Left ventricle myocardium inferior (tissue), 1 donor: ENCODE results near the gene JPH3. TPM values are rescaled to one million over a fixed set of nuclear protein-coding genes. Genes with fewer than 3 reads are reported as not detected.

Source experiments
- DNase-seq: peaks from one replicate; pipeline ENCODE4 v3.0.0-alpha.2; 2020
- H3K27ac ChIP-seq: fragments of 200-600 bp; replicated peaks from 2 replicates; pipeline ENCODE4 v1.8.0; 2021
- H3K27me3 ChIP-seq: fragments of 200-600 bp; 2 replicates; pipeline ENCODE4 v1.8.0; 2021; ENCODE audit warnings: low read depth
- H3K36me3 ChIP-seq: fragments of 200-600 bp; 2 replicates; pipeline ENCODE4 v1.8.0; 2021
- H3K4me1 ChIP-seq: fragments of 200-600 bp; 2 replicates; pipeline ENCODE4 v1.8.0; 2021
- H3K4me3 ChIP-seq: fragments of 200-600 bp; 2 replicates; pipeline ENCODE4 v1.8.0; 2021; ENCODE audit warnings: mild to moderate bottlenecking, moderate library complexity
- H3K9me3 ChIP-seq: fragments of 200-600 bp; replicated peaks from 2 replicates; pipeline ENCODE4 v1.8.0; 2021
- intact Hi-C: fragments of 100-400 bp; cut with micrococcal nuclease; formaldehyde crosslinking; loops from one replicate; pipeline ENCODE4 v1.11.0; 2022
- total RNA-seq: library from RNA; stranded (reverse); fragmentation: NEBNext Ultra II Directional; extraction: Animal tissue kit (Norgen Biotek cat#: 25700); gene quantifications from one replicate; pipeline ENCODE4 v1.2.1, GENCODE V29; 2021
- TF ChIP-seq, protein P1 (sequence below): fragments of 200-600 bp; IDR thresholded peaks from 2 replicates; pipeline ENCODE4 v1.8.0; 2021; ENCODE audit warnings: antibody characterized with exemption, mild to moderate bottlenecking, borderline replicate concordance
- donor health status: DM: no; HTN: yes; CAD: no; lungs with severe emphysema.

The JPH3 gene
- total RNA-seq, 1 donor from 2014 or later: 0.14 TPM

DNA sequence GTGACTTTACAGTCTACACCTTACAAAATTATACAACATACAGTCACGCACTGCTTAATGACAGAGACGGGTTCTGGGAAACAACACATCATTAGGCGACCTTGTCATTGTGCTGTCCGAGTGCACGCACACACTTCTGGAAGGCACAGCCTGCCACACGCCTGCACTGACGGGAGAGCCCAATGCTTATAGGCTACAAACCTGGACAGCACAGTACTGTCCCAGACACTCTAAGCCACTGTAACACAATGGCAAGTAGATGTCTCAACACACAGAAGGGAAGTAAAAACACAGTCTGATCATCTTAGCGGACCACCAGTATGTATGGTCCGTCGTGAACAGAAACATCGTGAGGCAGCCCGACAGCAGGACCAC lies 133.7 kb downstream of the JPH3 start:
- Histone ChIP-seq H3K27me3 (no peaks in the 10 kb centered on the region), H3K4me1 (peaks cover 10% of the 10 kb centered on the region), H3K36me3 (peaks cover 10% of the 10 kb centered on the region), H3K4me3 (no peak overlapping the region), H3K9me3 (no peaks in the 10 kb centered on the region), H3K27ac (no peak overlapping the region)
- intact Hi-C loops: no loop called here
- DNase-seq: no peak
- TF ChIP-seq, protein P1, sequence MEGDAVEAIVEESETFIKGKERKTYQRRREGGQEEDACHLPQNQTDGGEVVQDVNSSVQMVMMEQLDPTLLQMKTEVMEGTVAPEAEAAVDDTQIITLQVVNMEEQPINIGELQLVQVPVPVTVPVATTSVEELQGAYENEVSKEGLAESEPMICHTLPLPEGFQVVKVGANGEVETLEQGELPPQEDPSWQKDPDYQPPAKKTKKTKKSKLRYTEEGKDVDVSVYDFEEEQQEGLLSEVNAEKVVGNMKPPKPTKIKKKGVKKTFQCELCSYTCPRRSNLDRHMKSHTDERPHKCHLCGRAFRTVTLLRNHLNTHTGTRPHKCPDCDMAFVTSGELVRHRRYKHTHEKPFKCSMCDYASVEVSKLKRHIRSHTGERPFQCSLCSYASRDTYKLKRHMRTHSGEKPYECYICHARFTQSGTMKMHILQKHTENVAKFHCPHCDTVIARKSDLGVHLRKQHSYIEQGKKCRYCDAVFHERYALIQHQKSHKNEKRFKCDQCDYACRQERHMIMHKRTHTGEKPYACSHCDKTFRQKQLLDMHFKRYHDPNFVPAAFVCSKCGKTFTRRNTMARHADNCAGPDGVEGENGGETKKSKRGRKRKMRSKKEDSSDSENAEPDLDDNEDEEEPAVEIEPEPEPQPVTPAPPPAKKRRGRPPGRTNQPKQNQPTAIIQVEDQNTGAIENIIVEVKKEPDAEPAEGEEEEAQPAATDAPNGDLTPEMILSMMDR: no peak

DNA sequence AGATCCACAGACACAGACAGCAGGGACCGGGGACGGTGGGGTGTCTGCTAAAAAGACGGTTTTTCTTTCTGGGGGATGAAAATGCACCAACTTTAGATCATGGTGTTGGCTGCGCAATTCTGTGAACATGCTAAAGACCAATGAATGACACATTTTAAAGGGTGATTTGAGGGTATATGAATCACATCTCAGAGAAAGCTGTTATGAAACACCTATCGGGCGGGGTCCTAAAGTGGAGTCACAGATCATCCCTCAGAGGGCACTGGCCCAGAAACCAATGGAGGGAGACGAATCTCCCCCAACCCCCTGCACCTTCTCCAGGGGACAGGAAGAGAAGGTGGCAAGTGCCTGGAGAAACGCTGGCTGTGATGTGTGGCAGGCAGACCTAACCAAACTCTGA lies 137.5 kb downstream of the JPH3 start:
- no peak for DNase-seq
- TF ChIP-seq, protein P1: no peak
- Histone ChIP-seq H3K9me3 (no peaks in the 10 kb centered on the region), H3K4me3 (no peak overlapping the region), H3K36me3 (peaks cover 18% of the 10 kb centered on the region), H3K4me1 (peaks cover 10% of the 10 kb centered on the region), H3K27me3 (no peaks in the 10 kb centered on the region), H3K27ac (no peak overlapping the region)
- intact Hi-C loops: no loop called here

DNA sequence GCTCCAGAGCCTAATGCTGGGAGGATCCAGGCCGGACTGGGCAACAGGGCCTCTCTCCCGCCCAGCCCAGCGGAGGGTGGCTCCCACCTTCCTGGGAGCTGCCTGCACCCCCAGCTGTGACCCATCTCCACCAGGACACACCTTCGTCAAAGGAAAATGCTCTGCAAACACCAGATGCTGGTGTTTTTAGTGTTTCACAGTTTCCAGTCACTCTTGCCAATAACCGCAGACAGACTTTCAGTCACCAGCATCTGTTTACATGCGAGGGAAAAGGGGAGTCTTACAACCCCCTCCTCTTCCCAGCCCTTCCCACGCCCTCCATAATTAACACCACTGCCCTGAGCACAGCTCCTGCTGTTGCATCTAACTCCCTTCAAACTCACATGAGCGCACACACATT lies 138.1 kb downstream of the JPH3 start:
- peaks cover 24% of the 10 kb centered on the region for H3K36me3 ChIP-seq
- H3K4me3 ChIP-seq: no peak overlapping the region
- H3K9me3 ChIP-seq: no peaks in the 10 kb centered on the region
- intact Hi-C loops: no loop called here
- peaks cover 10% of the 10 kb centered on the region for H3K4me1 ChIP-seq
- no peak overlapping the region for H3K27ac ChIP-seq
- no peak for DNase-seq
- TF ChIP-seq, protein P1: no peak
- no peaks in the 10 kb centered on the region for H3K27me3 ChIP-seq

DNA sequence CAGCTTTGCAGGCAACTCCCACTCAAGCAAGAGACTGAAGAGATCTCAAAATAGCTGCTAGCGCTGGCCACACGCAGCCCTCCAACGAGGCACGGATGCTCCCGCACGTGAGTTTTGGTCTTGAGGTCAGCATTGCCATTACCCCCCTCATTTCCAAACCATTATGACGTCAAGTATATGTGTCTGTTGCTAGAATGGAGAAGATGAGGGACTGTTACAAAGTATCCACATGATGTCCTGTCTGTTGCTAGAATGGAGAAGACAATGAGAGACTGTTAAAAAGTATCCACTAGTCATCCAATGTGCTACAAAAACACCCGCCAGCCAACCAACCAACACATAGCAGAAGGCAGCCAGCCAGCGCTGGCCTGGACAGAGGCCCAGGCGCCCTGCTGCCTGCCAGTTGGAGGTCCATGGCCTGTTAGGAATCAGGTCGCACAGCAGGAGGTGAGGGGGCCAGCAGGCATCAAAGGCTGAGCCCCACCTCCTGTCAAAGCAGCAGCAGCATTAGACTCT lies 138.7 kb downstream of the JPH3 start:
- Histone ChIP-seq H3K36me3 (peaks cover 30% of the 10 kb centered on the region), H3K9me3 (no peaks in the 10 kb centered on the region), H3K4me1 (peaks cover 10% of the 10 kb centered on the region), H3K27ac (no peak overlapping the region), H3K27me3 (no peaks in the 10 kb centered on the region), H3K4me3 (no peak overlapping the region)
- TF ChIP-seq, protein P1: no peak
- intact Hi-C loops: no loop called here
- peak; percentile 50 for DNase-seq

DNA sequence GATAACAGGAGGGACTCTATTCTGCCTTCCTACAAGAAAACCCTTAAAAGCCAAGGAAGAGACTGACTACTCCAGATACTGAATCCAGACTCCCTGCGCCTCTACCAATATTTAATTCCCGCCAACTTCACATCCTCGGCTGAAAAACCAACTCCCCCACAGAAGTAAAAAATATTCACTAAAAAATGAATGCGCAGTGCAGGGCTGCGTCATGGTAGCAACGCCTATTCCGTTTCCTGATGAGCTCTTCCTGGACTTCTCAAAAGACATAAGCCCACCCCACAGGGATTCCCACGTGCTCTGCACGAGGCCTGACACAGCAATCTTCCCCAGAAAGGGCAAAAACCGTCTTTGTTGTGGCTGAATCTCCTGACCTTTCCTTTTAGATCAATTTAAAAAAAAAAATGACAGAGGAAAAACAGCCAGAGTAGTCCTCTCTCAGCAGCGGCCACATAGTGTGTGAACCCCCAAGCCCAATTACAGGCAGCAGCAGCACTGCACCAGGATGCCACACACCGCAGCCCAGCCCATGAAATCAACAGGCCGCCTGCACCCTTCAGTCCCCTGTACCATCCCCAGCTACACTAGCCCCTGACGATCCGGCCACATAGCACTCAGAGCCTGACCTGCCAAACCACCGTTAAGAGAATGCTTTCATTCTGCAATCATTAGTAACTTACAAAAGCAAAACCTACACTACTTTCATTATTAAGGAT lies 139.6 kb downstream of the JPH3 start:
- TF ChIP-seq, protein P1: no peak
- intact Hi-C loops: no loop called here
- Histone ChIP-seq H3K4me1 (peaks cover 10% of the 10 kb centered on the region), H3K36me3 (peaks cover 39% of the 10 kb centered on the region), H3K4me3 (no peak overlapping the region), H3K9me3 (no peaks in the 10 kb centered on the region), H3K27ac (no peak overlapping the region), H3K27me3 (no peaks in the 10 kb centered on the region)
- no peak for DNase-seq
